ENCODE data around the gene GNGT2. TPM values are rescaled to one million over a fixed set of nuclear protein-coding genes. Genes with fewer than 3 reads are reported as not detected.

The GNGT2 gene
- total and polyA plus RNA-seq, 2 experiments from 2014 or later, result not detected

DNA sequence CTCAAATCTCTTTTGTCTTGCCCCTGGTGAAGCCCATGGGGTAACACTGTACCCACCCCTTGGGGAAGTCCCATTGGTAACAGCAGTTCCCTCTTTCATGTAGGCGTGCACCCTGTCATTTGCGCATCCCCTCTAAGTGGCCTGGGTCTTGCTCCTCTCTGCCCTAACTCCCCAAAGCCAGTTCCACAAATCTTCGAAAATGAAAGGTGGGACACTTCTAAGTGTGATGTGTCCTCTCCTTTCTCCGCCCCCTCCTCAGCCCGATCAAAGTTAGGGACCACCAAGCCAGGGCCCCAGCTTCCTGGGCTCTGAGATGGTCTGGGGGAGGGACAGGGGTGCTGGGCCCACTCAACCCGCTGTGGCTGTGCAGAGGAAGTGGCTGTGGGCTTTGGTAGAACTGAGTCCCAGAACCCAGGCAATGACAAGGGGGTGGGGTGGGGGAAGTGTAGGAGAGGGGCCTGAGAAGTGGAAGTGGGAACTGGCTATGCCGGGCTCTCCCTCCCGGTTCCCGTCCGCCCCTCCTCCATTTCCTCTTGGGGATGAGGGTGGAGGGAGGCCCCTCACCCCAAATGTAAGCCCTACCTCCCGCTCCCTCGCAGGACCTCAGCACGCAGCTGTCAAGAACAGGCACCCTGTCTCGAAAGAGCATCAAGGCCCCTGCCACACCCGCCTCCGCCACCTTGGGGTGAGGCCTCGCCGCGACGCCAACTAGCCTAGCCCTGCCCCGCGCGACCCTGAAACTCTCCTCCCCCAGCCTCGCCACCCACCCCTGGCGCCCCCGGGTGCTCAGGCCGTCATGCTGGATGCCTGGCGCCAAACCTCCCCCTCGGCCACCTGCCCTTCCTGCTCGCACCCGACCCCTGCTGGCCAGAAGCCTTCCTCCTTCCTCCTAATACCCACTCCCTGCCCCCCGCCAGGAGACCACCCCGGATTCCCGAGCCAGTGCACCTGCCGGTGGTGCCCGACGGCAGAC lies 8.9 kb upstream of the GNGT2 start:
- H3K27ac ChIP-seq, result no peak overlapping the region
- H3K4me2 ChIP-seq, result no peak overlapping the region
- H3K79me2 ChIP-seq, result no peaks in the 10 kb centered on the region
- peaks cover 8% of the 10 kb centered on the region for H3K4me1 ChIP-seq (ENCODE audit: insufficient read depth)
- H3K4me3 ChIP-seq, result no peak overlapping the region
- peaks cover 28% of the 10 kb centered on the region for H3K27me3 ChIP-seq
- 80% methylated on average over 14 of the region's 37 CpGs for WGBS (ENCODE audit: low lambda C conversion rate, missing lambda C conversion rate)
- DNase-seq (ENCODE audit: low spot score), result no peak
- no peak overlapping the region for H2AFZ ChIP-seq
- H3K9me3 ChIP-seq (ENCODE audit: low read depth), result no peaks in the 10 kb centered on the region
- H3K9me2 ChIP-seq (replicated peaks; ENCODE audit: insufficient read depth), result no peaks in the 10 kb centered on the region
- H4K20me1 ChIP-seq (ENCODE audit: insufficient read depth, poor library complexity, severe bottlenecking), result no peaks in the 10 kb centered on the region
- no peaks in the 10 kb centered on the region for H3K36me3 ChIP-seq (replicated peaks; ENCODE audit: insufficient read depth, low read depth)
- TF ChIP-seq EZH2 (IDR thresholded peaks at IDR 0.05; ENCODE audit: borderline replicate concordance), result no peak
- TF ChIP-seq, protein P1, sequence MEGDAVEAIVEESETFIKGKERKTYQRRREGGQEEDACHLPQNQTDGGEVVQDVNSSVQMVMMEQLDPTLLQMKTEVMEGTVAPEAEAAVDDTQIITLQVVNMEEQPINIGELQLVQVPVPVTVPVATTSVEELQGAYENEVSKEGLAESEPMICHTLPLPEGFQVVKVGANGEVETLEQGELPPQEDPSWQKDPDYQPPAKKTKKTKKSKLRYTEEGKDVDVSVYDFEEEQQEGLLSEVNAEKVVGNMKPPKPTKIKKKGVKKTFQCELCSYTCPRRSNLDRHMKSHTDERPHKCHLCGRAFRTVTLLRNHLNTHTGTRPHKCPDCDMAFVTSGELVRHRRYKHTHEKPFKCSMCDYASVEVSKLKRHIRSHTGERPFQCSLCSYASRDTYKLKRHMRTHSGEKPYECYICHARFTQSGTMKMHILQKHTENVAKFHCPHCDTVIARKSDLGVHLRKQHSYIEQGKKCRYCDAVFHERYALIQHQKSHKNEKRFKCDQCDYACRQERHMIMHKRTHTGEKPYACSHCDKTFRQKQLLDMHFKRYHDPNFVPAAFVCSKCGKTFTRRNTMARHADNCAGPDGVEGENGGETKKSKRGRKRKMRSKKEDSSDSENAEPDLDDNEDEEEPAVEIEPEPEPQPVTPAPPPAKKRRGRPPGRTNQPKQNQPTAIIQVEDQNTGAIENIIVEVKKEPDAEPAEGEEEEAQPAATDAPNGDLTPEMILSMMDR (IDR thresholded peaks at IDR 0.05; ENCODE audit: poor library complexity), result no peak
- no peak for TF ChIP-seq EZH2phosphoT487 (IDR thresholded peaks at IDR 0.05; ENCODE audit: low read depth, severe bottlenecking, unreplicated experiment)

- H3K4me1 ChIP-seq (ENCODE audit: insufficient read depth), result no peaks in the 10 kb centered on the region
- DNase-seq (ENCODE audit: low spot score), result no peak
- no peaks in the 10 kb centered on the region for H3K79me2 ChIP-seq
- H3K4me3 ChIP-seq, result no peak overlapping the region
- 91% methylated on average over 11 of the region's 17 CpGs for WGBS (ENCODE audit: low lambda C conversion rate, missing lambda C conversion rate)
- H3K36me3 ChIP-seq (replicated peaks; ENCODE audit: insufficient read depth, low read depth), result no peaks in the 10 kb centered on the region
- H3K4me2 ChIP-seq, result no peak overlapping the region
- H3K27me3 ChIP-seq, result peaks cover 14% of the 10 kb centered on the region
- H3K27ac ChIP-seq, result no peak overlapping the region
- no peaks in the 10 kb centered on the region for H3K9me2 ChIP-seq (replicated peaks; ENCODE audit: insufficient read depth)
- H4K20me1 ChIP-seq (ENCODE audit: insufficient read depth, poor library complexity, severe bottlenecking), result no peaks in the 10 kb centered on the region
- H3K9me3 ChIP-seq (ENCODE audit: low read depth), result no peaks in the 10 kb centered on the region
- no peak for TF ChIP-seq EZH2 (IDR thresholded peaks at IDR 0.05; ENCODE audit: borderline replicate concordance)
- no peak for TF ChIP-seq EZH2phosphoT487 (IDR thresholded peaks at IDR 0.05; ENCODE audit: low read depth, severe bottlenecking, unreplicated experiment)
- no peak overlapping the region for H2AFZ ChIP-seq
Measured at GRCh38 chr17:49217651-49218413, 7.5 kb upstream of the GNGT2 start.

DNA sequence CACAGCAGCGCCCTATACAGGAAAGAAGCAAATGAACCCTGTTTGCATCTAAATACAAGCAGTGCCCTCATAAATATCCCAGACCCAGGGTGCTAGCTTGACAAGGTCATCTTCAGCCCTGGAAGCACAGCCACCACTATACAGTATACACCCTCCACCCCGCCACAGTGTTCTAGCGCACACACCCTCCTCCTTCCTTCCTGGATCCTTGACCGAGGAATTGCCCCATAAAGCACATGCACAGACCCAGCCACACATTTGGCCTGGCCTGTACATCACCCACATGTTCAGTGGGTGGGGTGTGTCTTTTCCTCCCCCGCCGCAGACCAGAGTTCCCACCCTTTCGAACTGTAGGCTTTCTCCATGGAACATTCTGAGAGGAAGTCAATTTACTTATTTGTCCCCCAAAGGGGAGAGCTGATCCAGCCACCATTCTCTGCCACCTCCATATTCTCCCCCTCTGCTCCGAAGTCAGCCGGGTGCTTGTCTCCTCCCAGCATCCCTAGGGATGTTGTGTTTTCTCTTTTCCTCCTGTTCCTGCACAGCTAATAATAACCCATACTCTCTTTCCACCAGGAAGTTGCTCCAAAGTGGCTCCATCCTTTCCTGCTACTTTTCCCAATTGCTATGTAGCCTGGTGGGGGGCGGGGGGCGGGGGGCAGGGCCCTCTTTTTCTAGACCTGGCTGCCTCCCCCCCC lies 6.7 kb upstream of the GNGT2 start:
- Histone ChIP-seq H4K20me1 (ENCODE audit: insufficient read depth, poor library complexity, severe bottlenecking) (no peaks in the 10 kb centered on the region), H3K9me2 (replicated peaks; ENCODE audit: insufficient read depth) (no peaks in the 10 kb centered on the region), H3K79me2 (no peaks in the 10 kb centered on the region), H3K4me2 (no peak overlapping the region), H3K4me1 (ENCODE audit: insufficient read depth) (no peaks in the 10 kb centered on the region), H3K36me3 (replicated peaks; ENCODE audit: insufficient read depth, low read depth) (no peaks in the 10 kb centered on the region), H3K27ac (no peak overlapping the region), H3K9me3 (ENCODE audit: low read depth) (no peaks in the 10 kb centered on the region), H3K27me3 (peaks cover 6% of the 10 kb centered on the region), H2AFZ (no peak overlapping the region), H3K4me3 (no peak overlapping the region)
- 74% methylated on average over 11 of the region's 11 CpGs for WGBS (ENCODE audit: low lambda C conversion rate, missing lambda C conversion rate)
- TF ChIP-seq, protein P1 (IDR thresholded peaks at IDR 0.05; ENCODE audit: poor library complexity), result no peak
- TF ChIP-seq EZH2 (IDR thresholded peaks at IDR 0.05; ENCODE audit: borderline replicate concordance) (no peak), EZH2phosphoT487 (IDR thresholded peaks at IDR 0.05; ENCODE audit: low read depth, severe bottlenecking, unreplicated experiment) (no peak)
- no peak for DNase-seq (ENCODE audit: low spot score)
